Left lung (tissue), 10 donors: ENCODE results near the gene ABLIM2. TPM values are rescaled to one million over a fixed set of nuclear protein-coding genes. Genes with fewer than 3 reads are reported as not detected.

Source experiments
- ATAC-seq: fragments of 200-7000 bp; cut with Tn5 transposase; one replicate; pipeline ENCODE4 v1.9.1; 2020; ENCODE audit warnings: moderate library complexity
- DNase-seq, 4 donors: peaks; one replicate each; pipeline ENCODE4 v3.0.0-alpha.2; 2013 to 2020
- H3K27ac ChIP-seq, 2 donors: fragments of 200-600 bp; sonication (generic) in 1 of 2; one replicate each; pipeline versions ENCODE4 v1.5.0 to v1.8.0; 2020 to 2021
- H3K27me3 ChIP-seq, 2 donors: fragments of 200-600 bp; sonication (generic) in 1 of 2; one replicate each; pipeline versions ENCODE4 v1.5.0 to v1.8.0; 2020 to 2021
- H3K36me3 ChIP-seq, 2 donors: fragments of 200-600 bp; sonication (generic) in 1 of 2; one replicate each; pipeline versions ENCODE4 v1.5.0 to v1.8.0; 2020 to 2021
- H3K4me1 ChIP-seq, 2 donors: fragments of 200-600 bp; one replicate each; pipeline ENCODE4 v1.8.0; 2021
- H3K4me3 ChIP-seq, 2 donors: fragments of 200-600 bp; sonication (generic) in 1 of 2; one replicate each; pipeline versions ENCODE4 v1.5.0 to v1.8.0; 2020 to 2021; ENCODE audit warnings: mild to moderate bottlenecking in 1 of 2
- H3K9me3 ChIP-seq, 2 donors: fragments of 200-600 bp; sonication (generic) in 1 of 2; one replicate each; pipeline versions ENCODE4 v1.5.0 to v1.8.0; 2020 to 2021
- CTCF ChIP-seq, 2 donors: fragments of 200-600 bp; sonication (generic) in 1 of 2; IDR thresholded peaks; one replicate each; pipeline versions ENCODE4 v1.5.0 to v1.8.0; 2021; ENCODE audit warnings: antibody characterized with exemption in 2 of 2
- intact Hi-C, 2 donors: fragments of 100-400 bp; cut with DNase I; formaldehyde crosslinking; loops; one replicate each; pipeline versions ENCODE4 v1.11.2 to v1.14.2; 2022
- polyA plus RNA-seq, 6 donors: library from polyadenylated mRNA; unstranded; fragments of 120-200 nt; gene quantifications; one replicate each; pipeline ENCODE4 v1.2.1, GENCODE V29; 2013; ENCODE audit not compliant: insufficient read length in 6 of 6
- total RNA-seq, 2 donors: library from RNA; stranded (reverse); fragmentation: NEBNext Ultra II Directional; extraction: Animal tissue kit (Norgen Biotek cat#: 25700); gene quantifications; one replicate each; pipeline ENCODE4 v1.2.1, GENCODE V29; 2021
- donor health status: DM: no; HTN: yes; CAD: no.
- donor health status: DM: no; HTN: no; CAD: no.

Gene ABLIM2
- total and polyA plus RNA-seq, 8 donors = 5.7 to 10.2 (median 7.0) TPM

GRCh38 chr4:8170341-8170740 lies 11.7 kb upstream of the ABLIM2 start:
- DNase-seq (no peak), ATAC-seq (no peak)
- intact Hi-C loops = no loop called here
- TF ChIP-seq CTCF (IDR thresholded peaks at IDR 0.05) = no peak
- Histone ChIP-seq H3K27me3 (peaks cover 0 to 7% of the 10 kb centered on the region in 2 donors), H3K36me3 (no peaks in the 10 kb centered on the region), H3K27ac (no peak overlapping the region), H3K9me3 (peaks cover 0 to 13% of the 10 kb centered on the region in 2 donors), H3K4me3 (no peak overlapping the region), H3K4me1 (peaks cover 3 to 6% of the 10 kb centered on the region in 2 donors)

DNA sequence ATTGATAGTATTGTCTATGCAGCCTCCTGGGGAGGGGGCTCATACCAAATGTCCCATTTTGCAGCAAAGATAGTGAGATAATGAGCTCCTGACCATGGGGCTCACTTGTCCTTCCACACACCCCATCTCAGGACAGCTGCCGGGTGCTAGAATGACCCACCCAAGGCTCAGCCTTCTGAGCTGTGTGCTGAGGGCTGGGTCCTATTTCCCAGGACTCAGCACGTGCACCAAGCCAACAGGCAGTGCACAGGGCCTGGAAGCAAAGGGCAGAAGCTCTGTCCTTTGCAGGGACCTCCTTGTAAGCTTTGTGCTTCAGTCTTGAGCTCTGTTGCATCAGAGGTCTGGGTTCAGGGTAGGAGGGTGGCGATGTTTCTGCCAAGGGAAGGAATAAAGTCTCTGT lies 11.2 kb upstream of the ABLIM2 start:
- DNase-seq (no peak), ATAC-seq (no peak)
- intact Hi-C loops = no loop called here
- H3K27ac ChIP-seq = no peak overlapping the region
- H3K4me3 ChIP-seq = no peak overlapping the region
- peaks cover 3 to 6% of the 10 kb centered on the region in 2 donors for H3K4me1 ChIP-seq
- peaks cover 0 to 13% of the 10 kb centered on the region in 2 donors for H3K9me3 ChIP-seq
- TF ChIP-seq CTCF (IDR thresholded peaks at IDR 0.05) = no peak
- no peaks in the 10 kb centered on the region for H3K36me3 ChIP-seq
- H3K27me3 ChIP-seq = peaks cover 0 to 7% of the 10 kb centered on the region in 2 donors

- Histone ChIP-seq H3K4me3 (no peak overlapping the region), H3K9me3 (peaks cover 0 to 13% of the 10 kb centered on the region in 2 donors), H3K4me1 (peaks cover 3 to 6% of the 10 kb centered on the region in 2 donors), H3K36me3 (no peaks in the 10 kb centered on the region), H3K27ac (no peak overlapping the region), H3K27me3 (peaks cover 0 to 7% of the 10 kb centered on the region in 2 donors)
- ATAC-seq (no peak), DNase-seq (no peak)
- intact Hi-C loops = no loop called here
- no peak for TF ChIP-seq CTCF (IDR thresholded peaks at IDR 0.05)
Measured at GRCh38 chr4:8168832-8169598, 10.4 kb upstream of the ABLIM2 start.

GRCh38 chr4:8168232-8168631 lies 9.6 kb upstream of the ABLIM2 start:
- intact Hi-C loops = no loop called here
- Histone ChIP-seq H3K4me1 (peaks cover 3 to 6% of the 10 kb centered on the region in 2 donors), H3K27me3 (peaks cover 0 to 7% of the 10 kb centered on the region in 2 donors), H3K9me3 (peaks cover 0 to 13% of the 10 kb centered on the region in 2 donors), H3K36me3 (no peaks in the 10 kb centered on the region), H3K4me3 (no peak overlapping the region), H3K27ac (no peak overlapping the region)
- DNase-seq = no peak
- no peak for ATAC-seq
- TF ChIP-seq CTCF (IDR thresholded peaks at IDR 0.05) = peak in 1 of 2 donors; percentile 44

- intact Hi-C loops = no loop called here
- H3K36me3 ChIP-seq = no peaks in the 10 kb centered on the region
- ATAC-seq (peak; percentile 87), DNase-seq (peak in 1 of 4 donors; percentile 73)
- H3K4me1 ChIP-seq = peaks cover 3 to 6% of the 10 kb centered on the region in 2 donors
- peaks cover 0 to 7% of the 10 kb centered on the region in 2 donors for H3K27me3 ChIP-seq
- H3K4me3 ChIP-seq = no peak overlapping the region
- no peak for TF ChIP-seq CTCF (IDR thresholded peaks at IDR 0.05)
- peak overlapping the region in 1 of 2 donors; percentile 63 for H3K27ac ChIP-seq
- H3K9me3 ChIP-seq = peaks cover 0 to 13% of the 10 kb centered on the region in 2 donors
Measured at GRCh38 chr4:8167815-8168214, 9.2 kb upstream of the ABLIM2 start.
